Natural killer cell (primary cell): ENCODE measurements around the gene ZNF385C. TPM values are rescaled to one million over a fixed set of nuclear protein-coding genes. Genes with fewer than 3 reads are reported as not detected.

Experiments
- ATAC-seq, 3 donors: fragments of 150-1000 bp in 2 of 3; fragments of 200-7000 bp in 1 of 3; cut with Tn5 transposase; 1 replicate in 1 of 3; 2 replicates in 2 of 3; pipeline ENCODE4 v1.10.0; 2021; ENCODE audit warnings: mild to moderate bottlenecking in 2 of 3, moderate library complexity in 2 of 3
- DNase-seq, 2 donors: peaks; one replicate each; pipeline versions ENCODE4 v3.0.0 to v3.0.0-alpha.2; 2013 to 2021; ENCODE audit warnings: mixed read lengths in 1 of 2
- H3K27ac ChIP-seq: one replicate; pipeline ENCODE4 v1.5.1; 2013; ENCODE audit warnings: mild to moderate bottlenecking, low read length
- H3K27me3 ChIP-seq: one replicate; pipeline ENCODE4 v1.6.1; 2013; ENCODE audit warnings: low read length; ENCODE audit not compliant: control insufficient read depth, insufficient read depth
- H3K36me3 ChIP-seq: one replicate; pipeline ENCODE4 v1.6.1; 2013; ENCODE audit warnings: low read length; ENCODE audit not compliant: control insufficient read depth, insufficient read depth
- H3K4me1 ChIP-seq: one replicate; pipeline ENCODE4 v1.6.1; 2013; ENCODE audit warnings: low read length; ENCODE audit not compliant: control insufficient read depth, insufficient read depth
- H3K4me3 ChIP-seq: one replicate; pipeline ENCODE4 v1.5.1; 2013; ENCODE audit warnings: low read length
- H3K9me3 ChIP-seq: one replicate; pipeline ENCODE4 v1.6.1; 2013; ENCODE audit warnings: low read length; ENCODE audit not compliant: control insufficient read depth, insufficient read depth
- H3K27ac Mint-ChIP-seq, 2 donors: one replicate each; pipeline ENCODE4 v1.8.0; 2022; ENCODE audit warnings: mild to moderate bottlenecking in 2 of 2, mixed read lengths in 2 of 2, moderate library complexity in 1 of 2
- H3K27me3 Mint-ChIP-seq, 2 donors: one replicate each; pipeline ENCODE4 v1.8.0; 2022; ENCODE audit warnings: low read depth in 2 of 2, mixed read lengths in 2 of 2
- H3K36me3 Mint-ChIP-seq: one replicate; pipeline ENCODE4 v1.8.0; 2022; ENCODE audit warnings: mixed read lengths
- H3K4me1 Mint-ChIP-seq, 2 donors: one replicate each; pipeline ENCODE4 v1.8.0; 2022; ENCODE audit warnings: mixed read lengths in 2 of 2
- H3K4me3 Mint-ChIP-seq: one replicate; pipeline ENCODE4 v1.8.0; 2022; ENCODE audit warnings: mild to moderate bottlenecking, moderate library complexity, mixed read lengths
- H3K9me3 Mint-ChIP-seq, 2 donors: one replicate each; pipeline ENCODE4 v1.8.0; 2022; ENCODE audit warnings: mixed read lengths in 2 of 2
- WGBS: methylation state at CpG from one replicate; pipeline ENCODE4 v1.1.7; 2013; ENCODE audit warnings: missing lambda C conversion rate; ENCODE audit not compliant: insufficient coverage; 5-methylcytosine and 5-hydroxymethylcytosine counted together
- intact Hi-C: fragments of 100-400 bp; cut with micrococcal nuclease; formaldehyde crosslinking; loops from one replicate; pipeline ENCODE4 v1.14.2; 2022
- total RNA-seq, 4 donors: library from RNA; stranded (reverse); fragments of 120-200 nt in 1 of 4; gene quantifications; one replicate each; pipeline versions ENCODE4 v1.2.3 to v1.2.4, GENCODE V29; 2013 to 2022
- TF ChIP-seq, protein P1 (sequence below): fragments of 200-600 bp; IDR thresholded peaks from one replicate; pipeline ENCODE4 v1.8.0; 2022; ENCODE audit warnings: antibody characterized with exemption

Gene ZNF385C
- total RNA-seq, 3 donors from 2014 or later (not counting 1 experiment from before 2014, with no cell fraction given) = 0.28 TPM; not detected in 2

DNA sequence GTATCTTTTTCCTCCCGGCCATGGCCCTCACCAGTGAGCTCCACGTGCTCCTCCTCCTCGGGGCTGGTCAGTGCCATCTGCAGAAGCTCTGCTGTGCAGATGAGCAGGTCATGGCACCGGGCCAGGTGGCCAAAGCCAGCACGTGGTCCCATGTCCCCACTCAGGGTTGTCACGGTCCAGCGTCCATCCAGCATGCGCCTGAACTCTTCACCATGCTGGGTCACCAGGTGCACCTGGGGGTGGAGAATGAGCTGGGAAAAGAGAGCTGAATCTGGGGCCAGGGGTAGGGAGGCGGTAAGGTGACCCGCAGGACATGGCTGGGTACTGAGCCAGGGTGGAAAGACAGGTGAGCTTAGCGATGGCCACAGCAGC is 13.0 kb upstream of the ZNF385C start:
- H3K27ac ChIP-seq = no peak overlapping the region
- DNase-seq (no peak), ATAC-seq (no peak)
- peaks cover 9 to 29% of the 10 kb centered on the region in 2 donors for H3K4me1 Mint-ChIP-seq
- no peaks in the 10 kb centered on the region for H3K9me3 Mint-ChIP-seq
- intact Hi-C loops = no loop called here
- WGBS = 95% methylated on average over 11 of the region's 11 CpGs
- peak overlapping the region; percentile 5 to 95 for H3K27ac Mint-ChIP-seq
- H3K36me3 Mint-ChIP-seq = no peaks in the 10 kb centered on the region
- H3K4me1 ChIP-seq = peaks cover 43% of the 10 kb centered on the region
- peaks cover 13% of the 10 kb centered on the region for H3K36me3 ChIP-seq
- H3K4me3 ChIP-seq = no peak overlapping the region
- no peaks in the 10 kb centered on the region for H3K27me3 ChIP-seq
- H3K4me3 Mint-ChIP-seq = no peak overlapping the region
- no peaks in the 10 kb centered on the region for H3K27me3 Mint-ChIP-seq
- no peaks in the 10 kb centered on the region for H3K9me3 ChIP-seq
- TF ChIP-seq, protein P1, sequence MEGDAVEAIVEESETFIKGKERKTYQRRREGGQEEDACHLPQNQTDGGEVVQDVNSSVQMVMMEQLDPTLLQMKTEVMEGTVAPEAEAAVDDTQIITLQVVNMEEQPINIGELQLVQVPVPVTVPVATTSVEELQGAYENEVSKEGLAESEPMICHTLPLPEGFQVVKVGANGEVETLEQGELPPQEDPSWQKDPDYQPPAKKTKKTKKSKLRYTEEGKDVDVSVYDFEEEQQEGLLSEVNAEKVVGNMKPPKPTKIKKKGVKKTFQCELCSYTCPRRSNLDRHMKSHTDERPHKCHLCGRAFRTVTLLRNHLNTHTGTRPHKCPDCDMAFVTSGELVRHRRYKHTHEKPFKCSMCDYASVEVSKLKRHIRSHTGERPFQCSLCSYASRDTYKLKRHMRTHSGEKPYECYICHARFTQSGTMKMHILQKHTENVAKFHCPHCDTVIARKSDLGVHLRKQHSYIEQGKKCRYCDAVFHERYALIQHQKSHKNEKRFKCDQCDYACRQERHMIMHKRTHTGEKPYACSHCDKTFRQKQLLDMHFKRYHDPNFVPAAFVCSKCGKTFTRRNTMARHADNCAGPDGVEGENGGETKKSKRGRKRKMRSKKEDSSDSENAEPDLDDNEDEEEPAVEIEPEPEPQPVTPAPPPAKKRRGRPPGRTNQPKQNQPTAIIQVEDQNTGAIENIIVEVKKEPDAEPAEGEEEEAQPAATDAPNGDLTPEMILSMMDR = no peak

DNA sequence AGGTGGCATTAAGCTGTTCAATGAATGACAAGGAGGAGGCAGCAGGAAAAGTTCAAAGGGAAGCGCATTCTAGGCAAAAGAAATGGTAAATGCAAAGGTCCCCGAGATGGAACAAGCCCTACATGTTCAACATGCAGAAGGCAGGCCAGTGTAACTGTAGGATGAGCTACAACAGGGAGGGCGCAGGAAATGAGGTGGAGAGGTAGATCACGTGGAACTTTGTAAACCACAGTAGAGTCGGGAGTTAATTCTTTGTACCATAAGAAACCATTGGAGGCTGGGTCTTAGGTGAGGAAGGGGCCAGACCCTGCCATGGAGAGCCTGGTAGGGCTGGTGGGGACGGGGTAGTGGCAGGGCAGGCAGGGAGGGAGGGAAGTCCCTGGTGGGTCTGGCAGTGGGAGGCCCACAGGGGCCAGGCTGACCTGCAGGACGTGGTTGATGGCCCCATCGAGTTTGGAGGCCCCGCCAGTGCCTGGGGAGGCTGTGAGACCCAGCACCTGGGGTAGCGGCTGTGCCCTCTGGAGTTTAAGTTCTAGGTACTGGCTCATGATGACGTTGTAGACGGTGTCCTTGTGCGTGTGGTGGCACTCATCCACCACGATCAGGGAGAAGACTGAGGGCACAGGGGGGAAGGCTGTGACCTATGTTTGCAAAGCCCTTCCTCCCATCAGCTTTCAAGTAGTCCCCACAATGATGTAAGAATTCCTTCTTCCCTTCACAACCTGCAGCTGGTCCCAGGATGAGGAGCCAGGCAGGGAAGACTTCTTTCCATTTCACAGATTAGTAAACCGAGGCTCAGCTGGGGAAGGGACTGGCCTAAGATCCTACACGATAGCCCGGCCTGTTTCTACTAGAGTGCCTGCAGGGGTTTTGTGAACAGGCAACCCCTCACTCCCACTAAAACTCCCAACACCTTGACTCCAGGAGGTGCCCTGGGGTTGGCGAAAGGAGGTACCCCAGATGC is 12.3 kb upstream of the ZNF385C start:
- peak overlapping the region; percentile 5 to 95 for H3K27ac Mint-ChIP-seq
- Histone ChIP-seq H3K36me3 (peaks cover 13% of the 10 kb centered on the region), H3K9me3 (no peaks in the 10 kb centered on the region), H3K27me3 (no peaks in the 10 kb centered on the region), H3K4me1 (peaks cover 42% of the 10 kb centered on the region), H3K4me3 (no peak overlapping the region), H3K27ac (no peak overlapping the region)
- H3K4me3 Mint-ChIP-seq = peak overlapping the region; percentile 40
- TF ChIP-seq, protein P1 = no peak
- peaks cover 9 to 29% of the 10 kb centered on the region in 2 donors for H3K4me1 Mint-ChIP-seq
- H3K9me3 Mint-ChIP-seq = no peaks in the 10 kb centered on the region
- intact Hi-C loops = no loop called here
- ATAC-seq = no peak
- no peaks in the 10 kb centered on the region for H3K36me3 Mint-ChIP-seq
- 89% methylated on average over 18 of the region's 18 CpGs for WGBS
- no peaks in the 10 kb centered on the region for H3K27me3 Mint-ChIP-seq
- peak in 1 of 2 donors; percentile 21 for DNase-seq

DNA sequence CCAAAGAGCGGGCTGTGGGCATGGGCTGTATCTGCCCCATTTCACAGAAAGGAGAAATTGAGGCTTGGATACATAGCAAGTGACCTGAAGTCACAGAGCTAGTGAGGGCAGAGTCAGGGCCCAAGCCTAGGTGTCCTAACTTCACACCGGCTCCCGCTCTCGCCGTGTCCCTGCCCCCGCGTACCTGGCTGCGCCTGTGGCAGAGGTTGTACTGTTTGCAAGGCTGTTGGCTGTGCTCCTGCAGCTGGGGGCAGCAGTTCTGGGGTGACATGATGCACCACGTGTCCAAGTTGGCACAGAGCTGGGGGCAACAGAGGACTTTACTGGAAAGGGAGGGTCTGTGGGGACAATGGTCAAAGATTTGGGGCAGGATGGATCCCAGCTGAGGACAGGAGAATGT is 10.8 kb upstream of the ZNF385C start:
- Histone ChIP-seq H3K4me3 (no peak overlapping the region), H3K9me3 (no peaks in the 10 kb centered on the region), H3K36me3 (peaks cover 20% of the 10 kb centered on the region), H3K4me1 (peaks cover 36% of the 10 kb centered on the region), H3K27ac (no peak overlapping the region), H3K27me3 (no peaks in the 10 kb centered on the region)
- H3K4me1 Mint-ChIP-seq = peaks cover 9 to 29% of the 10 kb centered on the region in 2 donors
- ATAC-seq (no peak), DNase-seq (no peak)
- WGBS = 96% methylated on average over 9 of the region's 9 CpGs
- H3K36me3 Mint-ChIP-seq = no peaks in the 10 kb centered on the region
- no peaks in the 10 kb centered on the region for H3K9me3 Mint-ChIP-seq
- TF ChIP-seq, protein P1 = no peak
- peak overlapping the region in 1 of 2 donors; percentile 51 for H3K27ac Mint-ChIP-seq
- intact Hi-C loops = no loop called here
- peak overlapping the region; percentile 64 for H3K4me3 Mint-ChIP-seq
- no peaks in the 10 kb centered on the region for H3K27me3 Mint-ChIP-seq
